Occipital lobe (tissue), 2 donors: ENCODE results near the gene DDX3X. TPM values are rescaled to one million over a fixed set of nuclear protein-coding genes. Genes with fewer than 3 reads are reported as not detected.

Experiments
- DNase-seq: peaks from one replicate; lab custom pipeline; 2025; lab: John Stamatoyannopoulos, UW
- total RNA-seq: library from RNA; depleted of rRNA; stranded (reverse); fragments of >200 nt; gene quantifications from one replicate; pipeline ENCODE4 v1.2.3, GENCODE V29; 2014

Gene DDX3X
- total RNA-seq, 1 donor from 2014 or later, result 307 TPM

- DNase-seq, result no peak
These were observed 6.6 kb upstream of the DDX3X start for GRCh38 chrX:41327341-41327740.

- DNase-seq, result no peak
These were observed 4.9 kb upstream of the DDX3X start for GRCh38 chrX:41329101-41329500.

- no peak for DNase-seq
These were observed 2.0 kb upstream of the DDX3X start for GRCh38 chrX:41332005-41332404.

GRCh38 chrX:41332408-41333002, 1.5 kb upstream of the DDX3X start:
- DNase-seq, result no peak

- peak; percentile 45 for DNase-seq
These were observed 789 bp upstream of the DDX3X start for GRCh38 chrX:41333003-41333743.

GRCh38 chrX:41334363-41335197, 618 bp downstream of the DDX3X start:
- DNase-seq, result peak; percentile 65

GRCh38 chrX:41335198-41335957, 1.4 kb downstream of the DDX3X start:
- no peak for DNase-seq

- DNase-seq, result no peak
These were observed 2.0 kb downstream of the DDX3X start for GRCh38 chrX:41335958-41336331.

- no peak for DNase-seq
These were observed 2.5 kb downstream of the DDX3X start for GRCh38 chrX:41336447-41336846.

- DNase-seq, result no peak
These were observed 3.2 kb downstream of the DDX3X start for GRCh38 chrX:41337140-41337539.

GRCh38 chrX:41338436-41338835, 4.5 kb downstream of the DDX3X start:
- no peak for DNase-seq

GRCh38 chrX:41339148-41339547, 5.2 kb downstream of the DDX3X start:
- no peak for DNase-seq

GRCh38 chrX:41344053-41344452, 10.1 kb downstream of the DDX3X start:
- DNase-seq, result no peak

- DNase-seq, result no peak
These were observed 13.2 kb downstream of the DDX3X start for GRCh38 chrX:41347186-41347585.

- DNase-seq, result no peak
These were observed 14.6 kb downstream of the DDX3X start for GRCh38 chrX:41348551-41348950.

- DNase-seq, result no peak
These were observed 16.4 kb downstream of the DDX3X start for GRCh38 chrX:41350150-41350975.

- no peak for DNase-seq
These were observed 17.1 kb downstream of the DDX3X start for GRCh38 chrX:41350976-41351569.

GRCh38 chrX:41351923-41352322, 18.0 kb downstream of the DDX3X start:
- no peak for DNase-seq

- DNase-seq, result no peak
These were observed 18.4 kb downstream of the DDX3X start for GRCh38 chrX:41352329-41352838.

GRCh38 chrX:41353985-41354384, 20.0 kb downstream of the DDX3X start:
- no peak for DNase-seq
